GM13976 (cell line): Measurements from ENCODE around the gene RRAS2.

Experiments
- DNase-seq: peaks from one replicate; pipeline ENCODE4 v3.0.0; 2012; ENCODE audit warnings: low spot score
- in situ Hi-C: fragments of 300-500 bp; cut with MboI; formaldehyde crosslinking; loops from one replicate; pipeline ENCODE4 v1.12.0; 2022; ENCODE audit warnings: low sequenced_read_pairs, mixed read lengths, inconsistent platforms; ENCODE audit not compliant: unreplicated experiment
- TF ChIP-seq, protein P1 (sequence below): IDR thresholded peaks from 2 replicates; pipeline ENCODE4 v1.5.1; 2012; ENCODE audit warnings: borderline replicate concordance, mild to moderate bottlenecking; ENCODE audit not compliant: insufficient read depth; ENCODE audit errors: extremely low read depth, missing control alignments, control extremely low read depth

Gene RRAS2

GRCh38 chr11:14334893-14335292 lies 24.1 kb downstream of the RRAS2 start:
- in situ Hi-C loops: no loop called here
- no peak for DNase-seq
- TF ChIP-seq, protein P1, sequence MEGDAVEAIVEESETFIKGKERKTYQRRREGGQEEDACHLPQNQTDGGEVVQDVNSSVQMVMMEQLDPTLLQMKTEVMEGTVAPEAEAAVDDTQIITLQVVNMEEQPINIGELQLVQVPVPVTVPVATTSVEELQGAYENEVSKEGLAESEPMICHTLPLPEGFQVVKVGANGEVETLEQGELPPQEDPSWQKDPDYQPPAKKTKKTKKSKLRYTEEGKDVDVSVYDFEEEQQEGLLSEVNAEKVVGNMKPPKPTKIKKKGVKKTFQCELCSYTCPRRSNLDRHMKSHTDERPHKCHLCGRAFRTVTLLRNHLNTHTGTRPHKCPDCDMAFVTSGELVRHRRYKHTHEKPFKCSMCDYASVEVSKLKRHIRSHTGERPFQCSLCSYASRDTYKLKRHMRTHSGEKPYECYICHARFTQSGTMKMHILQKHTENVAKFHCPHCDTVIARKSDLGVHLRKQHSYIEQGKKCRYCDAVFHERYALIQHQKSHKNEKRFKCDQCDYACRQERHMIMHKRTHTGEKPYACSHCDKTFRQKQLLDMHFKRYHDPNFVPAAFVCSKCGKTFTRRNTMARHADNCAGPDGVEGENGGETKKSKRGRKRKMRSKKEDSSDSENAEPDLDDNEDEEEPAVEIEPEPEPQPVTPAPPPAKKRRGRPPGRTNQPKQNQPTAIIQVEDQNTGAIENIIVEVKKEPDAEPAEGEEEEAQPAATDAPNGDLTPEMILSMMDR: no peak

- no peak for DNase-seq
- in situ Hi-C loops: no loop called here
- TF ChIP-seq, protein P1: no peak
Measured at GRCh38 chr11:14334192-14334591, 24.8 kb downstream of the RRAS2 start.

- no peak for DNase-seq
- in situ Hi-C loops: no loop called here
- TF ChIP-seq, protein P1: no peak
Measured at GRCh38 chr11:14331476-14332136, 27.4 kb downstream of the RRAS2 start.

DNA sequence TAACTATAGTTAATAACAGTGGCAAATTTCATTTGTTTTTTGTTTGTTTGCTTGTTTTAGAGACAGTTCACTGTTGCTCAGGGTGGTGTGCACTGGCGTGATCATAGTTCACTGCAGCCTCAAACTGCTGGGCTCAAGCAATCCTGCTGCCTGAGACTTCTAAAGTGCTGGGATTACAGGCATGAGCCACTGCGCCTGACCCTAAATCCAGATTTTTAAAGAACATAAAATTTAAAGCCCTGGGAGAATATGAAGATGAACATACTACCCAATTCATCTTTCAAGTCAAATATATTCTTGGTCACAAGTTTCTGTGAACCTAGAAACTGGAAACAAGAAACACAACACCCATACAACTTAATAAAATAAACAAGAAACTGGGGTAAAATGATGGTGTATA lies 28.1 kb downstream of the RRAS2 start:
- TF ChIP-seq, protein P1: no peak
- DNase-seq: no peak
- in situ Hi-C loops: no loop called here

- in situ Hi-C loops: no loop called here
- TF ChIP-seq, protein P1: no peak
- DNase-seq: no peak
Measured at GRCh38 chr11:14329702-14330101, 29.3 kb downstream of the RRAS2 start.

DNA sequence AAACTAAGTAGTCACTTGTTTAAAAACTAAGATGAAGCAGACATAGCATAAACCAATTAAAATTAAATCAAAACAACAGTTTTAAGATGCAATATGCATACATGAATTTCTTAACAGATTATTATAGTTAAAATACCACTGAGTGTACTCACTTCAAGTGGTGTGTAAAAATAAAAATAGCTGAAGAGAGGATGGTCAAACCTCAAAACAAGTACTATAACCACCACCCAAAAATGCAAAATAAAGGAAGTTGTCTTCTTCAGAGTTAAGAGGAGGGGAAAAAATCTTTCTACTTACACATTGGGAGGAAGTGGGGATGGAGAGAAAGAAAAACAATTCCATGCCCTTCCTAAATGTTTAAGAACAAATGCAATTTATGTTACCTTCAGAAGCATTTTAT lies 31.9 kb downstream of the RRAS2 start:
- TF ChIP-seq, protein P1: no peak
- in situ Hi-C loops: no loop called here
- DNase-seq: no peak
